ENCODE measurements around the gene ZNF592. TPM values are rescaled to one million over a fixed set of nuclear protein-coding genes. Genes with fewer than 3 reads are reported as not detected.

ZNF592 gene
- total and polyA plus RNA-seq, 2 donors (not counting 3 experiments of a cell fraction or from before 2014, with no cell fraction given), result 12.3 to 21.1 TPM

DNA sequence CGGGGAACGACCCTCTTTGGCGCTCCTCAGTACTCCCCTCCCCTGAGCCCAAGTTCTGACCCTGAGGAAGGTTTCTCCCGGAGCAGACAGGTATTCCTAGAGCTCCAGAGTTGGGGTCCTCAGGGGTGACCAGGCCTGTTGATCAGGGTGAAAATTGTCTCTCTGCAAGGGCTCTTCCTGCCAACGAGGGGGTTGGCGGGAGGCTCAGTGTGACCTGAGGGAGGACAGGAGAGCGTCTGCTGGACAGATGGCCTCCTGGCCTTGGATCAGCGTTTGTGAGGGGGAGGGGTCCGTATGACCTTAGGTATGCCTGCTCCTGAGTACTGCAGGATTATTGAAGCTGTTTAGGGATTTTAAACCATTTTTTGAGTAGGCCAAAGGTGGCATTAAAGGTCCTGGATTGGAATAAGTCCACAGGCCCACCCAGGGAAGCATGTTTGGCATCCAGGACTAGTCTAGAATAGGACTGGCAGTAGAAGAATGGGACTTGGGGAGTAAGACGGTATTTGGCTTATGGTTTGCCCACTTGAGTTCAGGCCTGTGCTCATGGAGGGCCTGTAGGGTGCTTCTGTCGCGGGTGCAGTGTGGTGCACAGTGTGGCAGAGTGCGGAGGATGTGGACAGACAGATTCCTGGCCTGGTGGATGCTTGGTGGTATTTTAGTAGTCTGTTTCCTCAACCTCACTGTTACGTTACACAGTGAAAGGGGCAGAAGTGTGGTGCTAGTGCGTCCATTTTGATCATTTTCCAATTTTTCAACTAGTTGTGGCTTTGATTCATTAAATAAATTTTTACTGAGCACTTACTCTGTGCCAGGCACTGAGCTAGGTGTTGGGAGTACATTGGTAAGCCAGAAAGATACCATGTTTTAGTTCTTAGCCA is 959 bp downstream of the ZNF592 start:
- Histone ChIP-seq H3K9me1 (replicated peaks; ENCODE audit: control insufficient read depth, extremely low read depth, insufficient read depth, low read length) (no peaks in the 10 kb centered on the region), H3K4me3 (replicated peaks in 1 of 3; ENCODE audit: insufficient read depth in 1 of 3, low read depth in 1 of 3, low read length in 3 of 3) (peak overlapping the region; percentile 62 to 90 (median 86)), H3K9me3 (replicated peaks; ENCODE audit: control insufficient read depth, insufficient read depth, low read length) (no peaks in the 10 kb centered on the region), H3K4me1 (ENCODE audit: control insufficient read depth, extremely low read depth, insufficient read depth, low read length) (peaks cover 30% of the 10 kb centered on the region), H3K36me3 (ENCODE audit: control insufficient read depth in 2 of 2, extremely low read depth in 1 of 2, insufficient read depth in 2 of 2, low read length in 2 of 2) (no peaks in the 10 kb centered on the region), H3K9ac (replicated peaks; ENCODE audit: extremely low read depth, insufficient read depth, low read length) (peak overlapping the region; percentile 81), H3K4me2 (ENCODE audit: insufficient read depth, low read length) (peak overlapping the region; percentile 96), H3K79me2 (ENCODE audit: control insufficient read depth, insufficient read depth, low read length) (peaks cover 54% of the 10 kb centered on the region), H3K27ac (ENCODE audit: insufficient read depth, low read depth, low read length) (peak overlapping the region; percentile 67), H4K20me1 (replicated peaks; ENCODE audit: control insufficient read depth, extremely low read depth, insufficient read depth, low read length) (peaks cover 4% of the 10 kb centered on the region), H3K27me3 (ENCODE audit: control insufficient read depth in 2 of 2, insufficient read depth in 2 of 2, low read length in 2 of 2) (no peaks in the 10 kb centered on the region), H2AFZ (ENCODE audit: low read depth, low read length) (peak overlapping the region; percentile 8)
- TF ChIP-seq FOS (IDR thresholded peaks at IDR 0.05; ENCODE audit: borderline replicate concordance, insufficient read depth, low read length), result no peak
- TF ChIP-seq, protein P1, sequence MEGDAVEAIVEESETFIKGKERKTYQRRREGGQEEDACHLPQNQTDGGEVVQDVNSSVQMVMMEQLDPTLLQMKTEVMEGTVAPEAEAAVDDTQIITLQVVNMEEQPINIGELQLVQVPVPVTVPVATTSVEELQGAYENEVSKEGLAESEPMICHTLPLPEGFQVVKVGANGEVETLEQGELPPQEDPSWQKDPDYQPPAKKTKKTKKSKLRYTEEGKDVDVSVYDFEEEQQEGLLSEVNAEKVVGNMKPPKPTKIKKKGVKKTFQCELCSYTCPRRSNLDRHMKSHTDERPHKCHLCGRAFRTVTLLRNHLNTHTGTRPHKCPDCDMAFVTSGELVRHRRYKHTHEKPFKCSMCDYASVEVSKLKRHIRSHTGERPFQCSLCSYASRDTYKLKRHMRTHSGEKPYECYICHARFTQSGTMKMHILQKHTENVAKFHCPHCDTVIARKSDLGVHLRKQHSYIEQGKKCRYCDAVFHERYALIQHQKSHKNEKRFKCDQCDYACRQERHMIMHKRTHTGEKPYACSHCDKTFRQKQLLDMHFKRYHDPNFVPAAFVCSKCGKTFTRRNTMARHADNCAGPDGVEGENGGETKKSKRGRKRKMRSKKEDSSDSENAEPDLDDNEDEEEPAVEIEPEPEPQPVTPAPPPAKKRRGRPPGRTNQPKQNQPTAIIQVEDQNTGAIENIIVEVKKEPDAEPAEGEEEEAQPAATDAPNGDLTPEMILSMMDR (IDR thresholded peaks at IDR 0.05; ENCODE audit: extremely low read depth in 1 of 2, insufficient read depth in 1 of 2, low read depth in 1 of 2, low read length in 2 of 2), result no peak
- intact Hi-C loops (cut with micrococcal nuclease), result loop anchor here (2.0 kb wide), 1 partner anchor 15 kb away; no protein-coding TSS in a partner anchor
- CTCF ChIA-PET, result interaction anchor here (0.8 to 1.2 kb wide), 5 partner anchors 72 to 179 kb away, joined by 3 to 6 read pairs (median 3); partner anchors contain the start of gene WDR73
- POLR2A ChIA-PET, result no interaction called here
- DNase-seq (ENCODE audit: low read depth, low spot score), result peak; percentile 45
- dilution Hi-C loops (cut with MboI; ENCODE audit: extremely low pct_ligation_motif_present, low sequenced_read_pairs), result no loop called here
- FAIRE-seq, result peak; percentile 53
- BruUV-seq (replicated peaks), result TSS peak; percentile 43

DNA sequence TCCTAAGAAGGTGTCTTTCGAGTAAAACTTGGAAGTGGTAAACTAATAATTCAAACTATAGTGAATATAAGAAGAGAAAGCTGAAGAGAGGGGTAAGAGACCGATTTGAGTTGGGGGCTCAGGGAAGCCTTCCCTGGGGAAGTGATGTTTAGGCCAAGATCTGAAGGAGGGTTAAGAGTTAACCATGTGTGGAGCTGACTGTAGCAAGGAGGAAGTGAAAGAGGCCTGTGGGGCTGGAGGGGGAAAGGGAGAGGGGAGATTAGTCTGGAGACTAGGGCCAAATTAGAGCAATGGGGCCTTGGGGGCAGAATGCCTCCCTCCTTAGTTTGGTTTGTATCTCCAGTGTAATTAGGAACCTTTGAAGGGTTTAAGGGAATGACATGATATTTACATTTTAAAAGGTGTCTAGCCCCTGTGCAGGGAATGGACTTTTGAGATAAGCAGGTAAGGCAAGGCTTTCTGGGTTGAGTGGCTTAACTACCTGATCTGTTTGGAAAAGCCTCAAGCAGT is 2.2 kb downstream of the ZNF592 start:
- TF ChIP-seq POLR2AphosphoS5 (IDR thresholded peaks at IDR 0.05; ENCODE audit: insufficient read depth, low read depth, low read length), result no peak
- no peak for TF ChIP-seq FOS (IDR thresholded peaks at IDR 0.05; ENCODE audit: borderline replicate concordance, insufficient read depth, low read length)
- TF ChIP-seq POLR2A (IDR thresholded peaks at IDR 0.05; ENCODE audit: low read depth, low read length), result no peak
- TF ChIP-seq, protein P1 (IDR thresholded peaks at IDR 0.05; ENCODE audit: extremely low read depth in 1 of 2, insufficient read depth in 1 of 2, low read depth in 1 of 2, low read length in 2 of 2), result no peak
- TF ChIP-seq, protein P2, sequence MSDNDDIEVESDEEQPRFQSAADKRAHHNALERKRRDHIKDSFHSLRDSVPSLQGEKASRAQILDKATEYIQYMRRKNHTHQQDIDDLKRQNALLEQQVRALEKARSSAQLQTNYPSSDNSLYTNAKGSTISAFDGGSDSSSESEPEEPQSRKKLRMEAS (IDR thresholded peaks at IDR 0.05; ENCODE audit: insufficient read depth, insufficient read length), result no peak
- no peak for TF ChIP-seq MYC (IDR thresholded peaks at IDR 0.05; ENCODE audit: low read depth, low read length)
- no peak for TF ChIP-seq JUN (IDR thresholded peaks at IDR 0.05; ENCODE audit: borderline replicate concordance, insufficient read depth, insufficient read length, low read depth)
- no peak for TF ChIP-seq EZH2 (IDR thresholded peaks at IDR 0.05; ENCODE audit: borderline replicate concordance, low read depth, low read length, severe bottlenecking)
- TF ChIP-seq GATA2 (IDR thresholded peaks at IDR 0.05; ENCODE audit: insufficient read depth, insufficient read length, low read depth, low read length), result no peak
- no TSS peak for BruUV-seq (replicated peaks)
- FAIRE-seq, result no peak
- Histone ChIP-seq H3K9me1 (replicated peaks; ENCODE audit: control insufficient read depth, extremely low read depth, insufficient read depth, low read length) (no peaks in the 10 kb centered on the region), H3K27me3 (ENCODE audit: control insufficient read depth in 2 of 2, insufficient read depth in 2 of 2, low read length in 2 of 2) (no peaks in the 10 kb centered on the region), H3K79me2 (ENCODE audit: control insufficient read depth, insufficient read depth, low read length) (peaks cover 66% of the 10 kb centered on the region), H3K9me3 (replicated peaks; ENCODE audit: control insufficient read depth, insufficient read depth, low read length) (no peaks in the 10 kb centered on the region), H4K20me1 (replicated peaks; ENCODE audit: control insufficient read depth, extremely low read depth, insufficient read depth, low read length) (peaks cover 4% of the 10 kb centered on the region), H3K4me1 (ENCODE audit: control insufficient read depth, extremely low read depth, insufficient read depth, low read length) (peaks cover 30% of the 10 kb centered on the region), H3K4me2 (ENCODE audit: insufficient read depth, low read length) (peak overlapping the region; percentile 51), H3K36me3 (ENCODE audit: control insufficient read depth in 2 of 2, extremely low read depth in 1 of 2, insufficient read depth in 2 of 2, low read length in 2 of 2) (no peaks in the 10 kb centered on the region), H2AFZ (ENCODE audit: low read depth, low read length) (no peak overlapping the region), H3K4me3 (replicated peaks in 1 of 3; ENCODE audit: insufficient read depth in 1 of 3, low read depth in 1 of 3, low read length in 3 of 3) (peak overlapping the region in 1 of 3 experiments; percentile 26), H3K27ac (ENCODE audit: insufficient read depth, low read depth, low read length) (no peak overlapping the region), H3K9ac (replicated peaks; ENCODE audit: extremely low read depth, insufficient read depth, low read length) (peak overlapping the region; percentile 9)
- ChIA-PET CTCF (no interaction called here), POLR2A (no interaction called here)
- DNase-seq (ENCODE audit: low read depth, low spot score), result no peak
- intact Hi-C loops (cut with micrococcal nuclease) (no loop called here), dilution Hi-C loops (cut with MboI; ENCODE audit: extremely low pct_ligation_motif_present, low sequenced_read_pairs) (no loop called here)
